Muscle of back (tissue), 13 donors: ENCODE measurements around the gene PCGF6. TPM values are rescaled to one million over a fixed set of nuclear protein-coding genes. Genes with fewer than 3 reads are reported as not detected.
"Not testable (repeated sequence)": the region's sequence is repeated elsewhere in the genome, so short reads cannot be mapped to it uniquely, and the experiment has no call there.

Source experiments
- DNase-seq, 3 donors: peaks; one replicate each; pipeline versions ENCODE4 v3.0.0 to v3.0.0-alpha.2; 2013
- long read RNA-seq, 9 donors: transcript quantifications; one replicate each; lab custom pipeline, GENCODE V29; 2026
- polyA plus RNA-seq, 10 donors: library from polyadenylated mRNA; unstranded; fragments of 120-200 nt; gene quantifications; one replicate each; pipeline ENCODE4 v1.2.1, GENCODE V29; 2013; ENCODE audit not compliant: insufficient read length in 10 of 10

Gene PCGF6
- polyA plus RNA-seq: 10 to 100 TPM in 2 of 10 donors, 1 to 10 TPM in 8; 7.8 to 10.2 (median 9.7) TPM
- long read RNA-seq, donor 1, partial matches to known transcripts: 0 of 1 reads
- long read RNA-seq, donor 1, other reads (novel, unspliced or antisense): 0 of 1 reads
- long read RNA-seq, donor 2: 0 reads
- long read RNA-seq, donor 3: 0 reads
- long read RNA-seq, donor 4, partial matches to known transcripts: 0 of 3 reads
- long read RNA-seq, donor 4, other reads (novel, unspliced or antisense): 0 of 3 reads
- long read RNA-seq, donor 5, partial matches to known transcripts: 0 of 3 reads
- long read RNA-seq, donor 5, other reads (novel, unspliced or antisense): 0 of 3 reads
- long read RNA-seq, donor 6, partial matches to known transcripts: 0 of 3 reads
- long read RNA-seq, donor 6, other reads (novel, unspliced or antisense): 0 of 3 reads
- long read RNA-seq, donor 7, partial matches to known transcripts: 7 of 18 reads
- long read RNA-seq, donor 7, other reads (novel, unspliced or antisense): 9 of 18 reads
- long read RNA-seq, donor 8, partial matches to known transcripts: 0 of 2 reads
- long read RNA-seq, donor 8, other reads (novel, unspliced or antisense): 0 of 2 reads
- long read RNA-seq, donor 9: 0 reads

GRCh38 chr10:103350517-103351260 lies at the start of gene PCGF6:
TSS of gene PCGF6 (minus strand) at chr10:103351140. CDS start at chr10:103351066, 74 bp downstream.
- DNase-seq: peak; percentile 83 to 95 (median 90)

- DNase-seq: no peak
Observed at GRCh38 chr10:103397191-103397825, 46.4 kb upstream of the PCGF6 start.

- no peak for DNase-seq
Observed at GRCh38 chr10:103396789-103397087, 45.8 kb upstream of the PCGF6 start.

GRCh38 chr10:103396067-103396788 lies 45.3 kb upstream of the PCGF6 start, which contains the start of the genes ATP5MK and PDCD11:
TSS of gene ATP5MK (minus strand) at chr10:103396475. CDS start at chr10:103392457, 4,018 bp downstream.
TSS of gene PDCD11 (plus strand) at chr10:103396626. CDS start at chr10:103398427, 1,801 bp downstream.
- peak; percentile 98 to 99 (median 98) for DNase-seq

- no peak for DNase-seq
Observed at GRCh38 chr10:103395754-103396066, 44.8 kb upstream of the PCGF6 start.

- no peak for DNase-seq
Observed at GRCh38 chr10:103394180-103394579, 43.2 kb upstream of the PCGF6 start.

GRCh38 chr10:103382769-103383168 lies 31.8 kb upstream of the PCGF6 start:
- DNase-seq: no peak

GRCh38 chr10:103374263-103374662 lies 23.3 kb upstream of the PCGF6 start:
- DNase-seq: no peak

- no peak for DNase-seq
Observed at GRCh38 chr10:103373544-103373943, 22.6 kb upstream of the PCGF6 start.

GRCh38 chr10:103367782-103368518 lies 17.0 kb upstream of the PCGF6 start, which contains the start of gene TAF5:
TSS of gene TAF5 (plus strand) at chr10:103367976. CDS start at chr10:103367990, 14 bp downstream.
- DNase-seq: peak; percentile 95 to 98 (median 98)

GRCh38 chr10:103367379-103367781 lies 16.4 kb upstream of the PCGF6 start:
- DNase-seq: no peak

- not testable (repeated sequence) for DNase-seq
Observed at GRCh38 chr10:103360791-103361190, 9.9 kb upstream of the PCGF6 start.

- DNase-seq: not testable (repeated sequence)
Observed at GRCh38 chr10:103359493-103359892, 8.6 kb upstream of the PCGF6 start.

- no peak for DNase-seq
Observed at GRCh38 chr10:103355906-103356599, 5.1 kb upstream of the PCGF6 start.

GRCh38 chr10:103354567-103354966 lies 3.6 kb upstream of the PCGF6 start:
- not testable (repeated sequence) for DNase-seq

GRCh38 chr10:103353281-103353680 lies 2.3 kb upstream of the PCGF6 start:
- no peak for DNase-seq

- DNase-seq: no peak
Observed at GRCh38 chr10:103350175-103350516, 794 bp downstream of the PCGF6 start.

GRCh38 chr10:103336370-103336769 lies 14.6 kb downstream of the PCGF6 start:
- no peak for DNase-seq

- no peak for DNase-seq
Observed at GRCh38 chr10:103334567-103334966, 16.4 kb downstream of the PCGF6 start.

GRCh38 chr10:103333934-103334520 lies 16.9 kb downstream of the PCGF6 start:
- peak; percentile 3 to 31 (median 7) for DNase-seq
